ENCODE results near the gene ARHGEF26.

DNA sequence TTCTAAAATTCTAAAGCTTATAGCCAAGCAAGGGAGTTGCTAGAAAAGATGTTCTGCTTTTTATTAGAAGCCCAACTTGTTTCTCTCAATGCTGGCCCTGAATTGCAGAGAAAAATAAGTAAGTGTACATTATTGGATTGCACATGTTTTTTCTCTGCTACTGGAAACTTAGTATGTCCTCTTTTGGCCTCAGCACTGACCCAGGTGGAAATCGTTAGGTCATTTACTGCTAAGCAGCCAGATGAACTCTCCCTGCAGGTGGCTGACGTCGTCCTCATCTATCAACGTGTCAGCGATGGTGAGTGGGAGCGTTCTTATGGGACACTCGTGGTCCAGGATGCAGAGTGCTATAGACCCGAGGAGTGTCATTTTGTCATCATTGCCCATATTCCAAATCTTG is 133.3 kb downstream of the ARHGEF26 start:
- TF ChIP-seq, protein P1, sequence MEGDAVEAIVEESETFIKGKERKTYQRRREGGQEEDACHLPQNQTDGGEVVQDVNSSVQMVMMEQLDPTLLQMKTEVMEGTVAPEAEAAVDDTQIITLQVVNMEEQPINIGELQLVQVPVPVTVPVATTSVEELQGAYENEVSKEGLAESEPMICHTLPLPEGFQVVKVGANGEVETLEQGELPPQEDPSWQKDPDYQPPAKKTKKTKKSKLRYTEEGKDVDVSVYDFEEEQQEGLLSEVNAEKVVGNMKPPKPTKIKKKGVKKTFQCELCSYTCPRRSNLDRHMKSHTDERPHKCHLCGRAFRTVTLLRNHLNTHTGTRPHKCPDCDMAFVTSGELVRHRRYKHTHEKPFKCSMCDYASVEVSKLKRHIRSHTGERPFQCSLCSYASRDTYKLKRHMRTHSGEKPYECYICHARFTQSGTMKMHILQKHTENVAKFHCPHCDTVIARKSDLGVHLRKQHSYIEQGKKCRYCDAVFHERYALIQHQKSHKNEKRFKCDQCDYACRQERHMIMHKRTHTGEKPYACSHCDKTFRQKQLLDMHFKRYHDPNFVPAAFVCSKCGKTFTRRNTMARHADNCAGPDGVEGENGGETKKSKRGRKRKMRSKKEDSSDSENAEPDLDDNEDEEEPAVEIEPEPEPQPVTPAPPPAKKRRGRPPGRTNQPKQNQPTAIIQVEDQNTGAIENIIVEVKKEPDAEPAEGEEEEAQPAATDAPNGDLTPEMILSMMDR (optimal IDR thresholded peaks at IDR 0.05 in 1 of 3, IDR thresholded peaks at IDR 0.05 in 1 of 3, conservative IDR thresholded peaks at IDR 0.05 in 1 of 3; ENCODE audit: extremely low read depth in 1 of 3, insufficient read depth in 2 of 3, low read length in 3 of 3) = no peak
- no peak for TF ChIP-seq EZH2 (IDR thresholded peaks at IDR 0.05; ENCODE audit: low read length)

All from keratinocyte (primary cell).